A549 treated with dexamethasone at 1 μM for 4 hours (cell line): ENCODE measurements around the gene CRCP. TPM values are rescaled to one million over a fixed set of nuclear protein-coding genes. Genes with fewer than 3 reads are reported as not detected.

Experiments used
- total RNA-seq: library from RNA; stranded (reverse); fragments of 200-300 nt; extraction: Qiagen RNA extraction; gene quantifications from 5 replicates; pipeline ENCODE4 v1.2.3, GENCODE V29; 2022

Gene CRCP
- total RNA-seq, result 26.4 to 32.7 TPM (median 26.8 TPM) in 5 replicates

DNA sequence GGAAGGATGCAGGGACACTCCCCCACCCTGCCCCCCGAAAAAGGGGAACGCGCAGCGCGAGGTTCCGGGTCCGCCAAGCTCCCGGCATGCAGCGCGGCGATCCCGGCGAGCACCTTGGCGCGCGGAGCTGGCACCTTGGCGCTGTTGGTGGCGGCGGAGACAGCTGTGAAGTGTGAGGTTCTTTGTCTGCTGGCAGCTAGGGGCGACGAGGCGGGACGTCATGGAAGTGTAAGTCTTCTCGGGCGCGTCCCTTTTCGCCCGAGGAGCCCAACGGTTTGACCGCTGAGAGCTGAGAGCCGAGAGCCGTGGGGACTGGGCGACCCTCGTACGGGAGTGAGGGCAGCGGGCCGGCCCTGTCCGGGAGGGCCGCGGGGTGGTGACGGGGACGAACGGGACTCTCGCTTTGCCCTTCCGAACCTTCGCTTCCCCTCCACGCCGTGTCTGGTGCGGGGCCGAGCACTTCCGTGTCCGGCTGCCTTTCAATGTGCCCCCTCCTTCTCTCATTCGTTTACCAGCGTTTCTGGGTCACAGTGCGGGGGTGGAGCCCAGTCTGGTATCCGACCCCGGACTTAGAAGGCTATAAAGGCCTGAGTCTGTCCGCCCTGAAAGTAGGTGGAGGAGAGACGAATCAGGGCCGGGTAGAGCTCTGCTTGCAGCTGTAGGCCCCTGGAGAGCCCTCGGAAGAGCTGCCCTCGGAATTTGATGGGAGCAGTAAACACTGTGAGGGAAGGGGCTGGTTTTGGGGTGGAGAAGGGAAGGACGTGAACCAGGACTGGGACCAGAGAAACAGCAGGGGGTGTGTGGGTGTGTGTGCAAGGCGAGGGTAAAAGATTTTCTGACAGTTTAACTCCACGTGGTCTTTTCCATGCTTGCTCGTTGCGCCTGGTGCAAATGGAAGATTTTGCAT, at the start of gene CRCP:
Gene CRCP, plus strand, starts transcription at position 105 of the 907 bp plus-strand sequence. Its CDS starts 116 bp downstream, at position 221.

GRCh38 chr7:66075590-66076461, 38.8 kb upstream of the CRCP start, which contains the start of gene ASL:
ASL (plus strand) TSS chr7:66075819; CDS start chr7:66076082, 263 bp downstream.

Other genes starting within 250 kb of the CRCP start
- gene VKORC1L1, start 241.8 kb upstream of the CRCP start, total RNA-seq, result 23.1 to 36.1 TPM (median 30.5 TPM) in 5 replicates
- gene GUSB, start 132.6 kb upstream of the CRCP start, total RNA-seq, result 27.0 to 32.6 TPM (median 30.9 TPM) in 5 replicates
- 17.8 to 24.0 TPM (median 21.8 TPM) in 5 replicates for gene ASL, start 39.0 kb upstream of the CRCP start, total RNA-seq
- 6.3 to 8.3 TPM (median 7.3 TPM) in 5 replicates for gene TPST1, start 90.5 kb downstream of the CRCP start, total RNA-seq